ENCODE results near the gene CYP11A1.

DNA sequence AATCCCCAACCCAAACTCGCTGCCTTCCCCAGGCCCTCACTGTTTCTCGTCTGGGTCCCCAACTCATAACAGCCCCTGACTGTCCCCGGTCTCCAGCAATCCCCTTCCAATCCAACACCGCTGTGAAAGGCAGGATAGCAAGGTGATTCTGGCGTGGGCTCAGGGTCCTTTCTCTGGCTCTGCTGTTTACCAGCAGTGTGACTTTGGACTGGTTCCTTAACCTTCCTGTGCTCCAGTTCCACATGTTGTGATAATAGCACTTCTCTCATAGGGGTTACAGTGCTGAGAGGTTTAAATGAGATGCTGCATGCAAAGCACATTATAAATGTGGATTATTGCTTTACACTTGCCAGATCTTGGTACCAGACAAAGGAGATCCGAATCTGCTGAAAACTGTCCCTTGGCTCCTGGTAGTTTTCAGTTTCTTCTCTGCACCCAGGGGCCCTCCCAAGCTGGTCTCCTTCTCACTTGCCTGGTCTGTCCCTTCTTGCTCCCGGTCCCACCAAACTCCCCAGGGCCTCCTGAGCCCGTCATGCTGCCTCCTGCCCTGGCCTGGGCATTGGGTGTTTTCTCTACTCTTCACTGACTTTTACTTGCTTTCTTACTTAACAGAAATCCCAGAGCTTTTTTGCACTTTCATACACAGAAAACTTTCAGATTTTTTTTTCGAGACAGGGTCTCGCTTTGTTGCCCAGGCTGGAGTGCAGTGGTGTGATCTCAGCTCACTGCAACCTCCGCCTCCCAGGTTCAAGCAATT lies 26.8 kb upstream of the CYP11A1 start:
- TF ChIP-seq, protein P1, sequence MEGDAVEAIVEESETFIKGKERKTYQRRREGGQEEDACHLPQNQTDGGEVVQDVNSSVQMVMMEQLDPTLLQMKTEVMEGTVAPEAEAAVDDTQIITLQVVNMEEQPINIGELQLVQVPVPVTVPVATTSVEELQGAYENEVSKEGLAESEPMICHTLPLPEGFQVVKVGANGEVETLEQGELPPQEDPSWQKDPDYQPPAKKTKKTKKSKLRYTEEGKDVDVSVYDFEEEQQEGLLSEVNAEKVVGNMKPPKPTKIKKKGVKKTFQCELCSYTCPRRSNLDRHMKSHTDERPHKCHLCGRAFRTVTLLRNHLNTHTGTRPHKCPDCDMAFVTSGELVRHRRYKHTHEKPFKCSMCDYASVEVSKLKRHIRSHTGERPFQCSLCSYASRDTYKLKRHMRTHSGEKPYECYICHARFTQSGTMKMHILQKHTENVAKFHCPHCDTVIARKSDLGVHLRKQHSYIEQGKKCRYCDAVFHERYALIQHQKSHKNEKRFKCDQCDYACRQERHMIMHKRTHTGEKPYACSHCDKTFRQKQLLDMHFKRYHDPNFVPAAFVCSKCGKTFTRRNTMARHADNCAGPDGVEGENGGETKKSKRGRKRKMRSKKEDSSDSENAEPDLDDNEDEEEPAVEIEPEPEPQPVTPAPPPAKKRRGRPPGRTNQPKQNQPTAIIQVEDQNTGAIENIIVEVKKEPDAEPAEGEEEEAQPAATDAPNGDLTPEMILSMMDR (IDR thresholded peaks at IDR 0.05): no peak
- TF ChIP-seq POLR2AphosphoS5 (IDR thresholded peaks at IDR 0.05) (no peak), EP300 (IDR thresholded peaks at IDR 0.05) (no peak)

Measured in stomach (tissue), 4 donors.